Peyer's patch (tissue), 4 donors: ENCODE measurements around the gene ENHO. TPM values are rescaled to one million over a fixed set of nuclear protein-coding genes. Genes with fewer than 3 reads are reported as not detected.

Experiments used
- DNase-seq, 3 donors: peaks; one replicate each; pipeline ENCODE4 v3.0.0-alpha.2; 2017 to 2019
- H3K27ac ChIP-seq, 4 donors: fragments of 200-600 bp; sonication (generic); one replicate each; pipeline ENCODE4 v1.5.1; 2016 to 2019
- H3K27me3 ChIP-seq, 2 donors: fragments of 200-600 bp; sonication (generic); one replicate each; pipeline ENCODE4 v1.5.1; 2019
- H3K36me3 ChIP-seq, 3 donors: fragments of 200-600 bp; sonication (generic); one replicate each; pipeline ENCODE4 v1.5.1; 2016 to 2019
- H3K4me1 ChIP-seq, 4 donors: fragments of 200-600 bp; sonication (generic); one replicate each; pipeline ENCODE4 v1.5.1; 2016 to 2019
- H3K4me3 ChIP-seq, 4 donors: fragments of 200-600 bp; sonication (generic); 1 replicate in 3 of 4; 2 replicates in 1 of 4; pipeline ENCODE4 v1.5.1; 2016 to 2019; ENCODE audit warnings: mild to moderate bottlenecking in 1 of 4
- H3K9me3 ChIP-seq, 4 donors: fragments of 200-600 bp; sonication (generic); one replicate each; pipeline ENCODE4 v1.5.1; 2016 to 2019; ENCODE audit warnings: mild to moderate bottlenecking in 1 of 4
- CTCF ChIP-seq, 6 experiments: fragments of 450-650 bp in 4 of 6; fragments of 200-600 bp in 2 of 6; sonication (generic) in 1 of 6; IDR thresholded peaks; one replicate each; pipeline ENCODE4 v1.5.1; 2017 to 2019; ENCODE audit warnings: antibody characterized with exemption in 6 of 6, mild to moderate bottlenecking in 3 of 6, moderate library complexity in 1 of 6
- POLR2A ChIP-seq, 2 donors: fragments of 450-650 bp; IDR thresholded peaks; one replicate each; pipeline ENCODE4 v1.5.1; 2017; ENCODE audit warnings: antibody characterized with exemption in 2 of 2, mild to moderate bottlenecking in 2 of 2, moderate library complexity in 2 of 2
- total RNA-seq, 4 donors: library from RNA; depleted of rRNA; stranded (reverse); fragments of >200 nt; gene quantifications; one replicate each; pipeline ENCODE4 v1.1.0, GENCODE V29; 2016

The ENHO gene
- total RNA-seq, 4 donors from 2014 or later, result 1.8 to 3.3 TPM; not detected in 2

- no peak overlapping the region for H3K4me3 ChIP-seq
- no peaks in the 10 kb centered on the region for H3K9me3 ChIP-seq
- no peak for TF ChIP-seq CTCF (IDR thresholded peaks at IDR 0.05)
- no peak for TF ChIP-seq POLR2A (IDR thresholded peaks at IDR 0.05)
- no peak for DNase-seq
- no peak overlapping the region for H3K27ac ChIP-seq
- peaks cover 0 to 16% (median 1%) of the 10 kb centered on the region in 4 donors for H3K4me1 ChIP-seq
- H3K36me3 ChIP-seq, result no peaks in the 10 kb centered on the region
- no peaks in the 10 kb centered on the region for H3K27me3 ChIP-seq
Measured at GRCh38 chr9:34555500-34555899, 32.7 kb upstream of the ENHO start.

GRCh38 chr9:34555002-34555348 is 32.2 kb upstream of the ENHO start:
- Histone ChIP-seq H3K27me3 (no peaks in the 10 kb centered on the region), H3K27ac (no peak overlapping the region), H3K9me3 (no peaks in the 10 kb centered on the region), H3K4me1 (peaks cover 0 to 10% (median 1%) of the 10 kb centered on the region in 4 donors), H3K4me3 (no peak overlapping the region), H3K36me3 (no peaks in the 10 kb centered on the region)
- no peak for TF ChIP-seq POLR2A (IDR thresholded peaks at IDR 0.05)
- peak in 1 of 3 donors; percentile 44 for DNase-seq

GRCh38 chr9:34554211-34555001 is 31.6 kb upstream of the ENHO start:
- Histone ChIP-seq H3K27ac (no peak overlapping the region), H3K36me3 (no peaks in the 10 kb centered on the region), H3K27me3 (no peaks in the 10 kb centered on the region), H3K9me3 (no peaks in the 10 kb centered on the region), H3K4me3 (no peak overlapping the region), H3K4me1 (peaks cover 0 to 5% (median 0%) of the 10 kb centered on the region in 4 donors)
- DNase-seq, result no peak
- TF ChIP-seq POLR2A (IDR thresholded peaks at IDR 0.05), result no peak
- no peak for TF ChIP-seq CTCF (IDR thresholded peaks at IDR 0.05)

GRCh38 chr9:34553511-34554021 is 30.8 kb upstream of the ENHO start:
- Histone ChIP-seq H3K27me3 (no peaks in the 10 kb centered on the region), H3K9me3 (no peaks in the 10 kb centered on the region), H3K4me3 (no peak overlapping the region), H3K27ac (no peak overlapping the region), H3K4me1 (no peaks in the 10 kb centered on the region), H3K36me3 (no peaks in the 10 kb centered on the region)
- peak in 1 of 3 donors; percentile 32 for DNase-seq
- TF ChIP-seq POLR2A (IDR thresholded peaks at IDR 0.05) (no peak), CTCF (IDR thresholded peaks at IDR 0.05) (no peak)

- no peaks in the 10 kb centered on the region for H3K27me3 ChIP-seq
- H3K27ac ChIP-seq, result no peak overlapping the region
- TF ChIP-seq POLR2A (IDR thresholded peaks at IDR 0.05), result no peak
- no peak for TF ChIP-seq CTCF (IDR thresholded peaks at IDR 0.05)
- H3K36me3 ChIP-seq, result no peaks in the 10 kb centered on the region
- no peaks in the 10 kb centered on the region for H3K9me3 ChIP-seq
- no peaks in the 10 kb centered on the region for H3K4me1 ChIP-seq
- DNase-seq, result no peak
- H3K4me3 ChIP-seq, result no peak overlapping the region
Measured at GRCh38 chr9:34552986-34553385, 30.2 kb upstream of the ENHO start.

GRCh38 chr9:34552606-34552981 is 29.8 kb upstream of the ENHO start:
- TF ChIP-seq POLR2A (IDR thresholded peaks at IDR 0.05) (no peak), CTCF (IDR thresholded peaks at IDR 0.05) (no peak)
- Histone ChIP-seq H3K4me1 (no peaks in the 10 kb centered on the region), H3K9me3 (no peaks in the 10 kb centered on the region), H3K27ac (no peak overlapping the region), H3K27me3 (no peaks in the 10 kb centered on the region), H3K36me3 (no peaks in the 10 kb centered on the region), H3K4me3 (no peak overlapping the region)
- DNase-seq, result peak in 1 of 3 donors; percentile 34
